B cell (primary cell): ENCODE results near the gene HTR2B. TPM values are rescaled to one million over a fixed set of nuclear protein-coding genes. Genes with fewer than 3 reads are reported as not detected.

Experiments used
- ATAC-seq: fragments of 200-7000 bp; cut with Tn5 transposase; one replicate; pipeline ENCODE4 v1.10.0; 2021; ENCODE audit warnings: low read depth, mild to moderate bottlenecking, moderate number of reproducible peaks, moderate library complexity
- CTCF ChIA-PET: fragments of 350-600 bp; sonication (Branson Sonifier 250); formaldehyde crosslinking; loops from one replicate; lab custom pipeline; 2021; ENCODE audit warnings: antibody characterized with exemption, inconsistent platforms; lab: Charles Lee
- POLR2A ChIA-PET: fragments of 350-600 bp; sonication (Branson Sonifier 250); formaldehyde crosslinking; loops from one replicate; lab custom pipeline; 2021; ENCODE audit warnings: antibody characterized with exemption; lab: Charles Lee
- DNase-seq: peaks from one replicate; pipeline ENCODE4 v3.0.0; 2013
- H2AFZ ChIP-seq: 2 replicates; pipeline ENCODE4 v1.6.1; 2012; ENCODE audit warnings: mild to moderate bottlenecking, low read depth, low read length; ENCODE audit not compliant: insufficient read depth, poor library complexity, severe bottlenecking
- H3K27ac ChIP-seq, 2 donors: 1 replicate in 1 of 2; 2 replicates in 1 of 2; pipeline ENCODE4 v1.5.1; 2012 to 2013; ENCODE audit warnings: low read length in 2 of 2, mild to moderate bottlenecking in 2 of 2, moderate library complexity in 1 of 2
- H3K27me3 ChIP-seq, 4 experiments: fragments of 200-600 bp in 1 of 4; sonication (generic) in 1 of 4; replicated peaks in 1 of 4; 1 replicate in 2 of 4; 2 replicates in 2 of 4; pipeline versions ENCODE4 v1.6.1 to v1.7.0; 2013 to 2016; ENCODE audit warnings: low read length in 3 of 4, mild to moderate bottlenecking in 2 of 4, mixed read lengths in 1 of 4, moderate library complexity in 1 of 4; ENCODE audit not compliant: insufficient read depth in 4 of 4, control insufficient read depth in 3 of 4; ENCODE audit errors: control extremely low read depth in 1 of 4
- H3K36me3 ChIP-seq, 2 experiments: replicated peaks in 1 of 2; 1 replicate in 1 of 2; 2 replicates in 1 of 2; pipeline versions ENCODE4 v1.6.1 to v1.7.1; 2013; ENCODE audit warnings: low read length in 1 of 2; ENCODE audit not compliant: insufficient read depth in 2 of 2, control insufficient read depth in 1 of 2; ENCODE audit errors: control extremely low read depth in 1 of 2, extremely low read depth in 1 of 2
- H3K4me1 ChIP-seq, 2 donors: fragments of 200-600 bp in 1 of 2; sonication (generic) in 1 of 2; 1 replicate in 1 of 2; 2 replicates in 1 of 2; pipeline versions ENCODE4 v1.5.1 to v1.6.1; 2013 to 2017; ENCODE audit warnings: low read length in 2 of 2; ENCODE audit not compliant: control insufficient read depth in 2 of 2, insufficient read depth in 2 of 2
- H3K4me2 ChIP-seq: replicated peaks from 2 replicates; pipeline ENCODE3; 2012; ENCODE audit warnings: mild to moderate bottlenecking, low read depth, low read length; ENCODE audit not compliant: poor library complexity, severe bottlenecking
- H3K4me3 ChIP-seq, 5 experiments: fragments of 200-600 bp in 1 of 5; sonication (generic) in 1 of 5; 1 replicate in 3 of 5; 2 replicates in 2 of 5; pipeline versions ENCODE4 v1.5.1 to v1.7.0; 2011 to 2016; ENCODE audit warnings: low read length in 4 of 5, mild to moderate bottlenecking in 4 of 5, low read depth in 2 of 5, control low read depth in 1 of 5, moderate library complexity in 1 of 5; ENCODE audit not compliant: insufficient read depth in 1 of 5; ENCODE audit errors: control extremely low read depth in 1 of 5, extremely low read depth in 1 of 5
- H3K79me2 ChIP-seq: fragments of 200-600 bp; sonication (generic); one replicate; pipeline ENCODE4 v1.6.0; 2016; ENCODE audit warnings: low read length; ENCODE audit not compliant: control insufficient read depth, insufficient read depth
- H3K9ac ChIP-seq: fragments of 200-600 bp; sonication (generic); 2 replicates; pipeline ENCODE4 v1.6.1; 2017; ENCODE audit warnings: mild to moderate bottlenecking, low read length, moderate library complexity
- H3K9me3 ChIP-seq, 3 donors: one replicate each; pipeline versions ENCODE4 v1.6.1 to v1.7.1; 2013; ENCODE audit warnings: low read length in 2 of 3; ENCODE audit not compliant: control insufficient read depth in 2 of 3, insufficient read depth in 1 of 3; ENCODE audit errors: control extremely low read depth in 1 of 3
- H4K20me1 ChIP-seq: 2 replicates; pipeline ENCODE4 v1.6.0; 2012; ENCODE audit warnings: mild to moderate bottlenecking, low read length; ENCODE audit not compliant: insufficient read depth, control insufficient read depth, poor library complexity, severe bottlenecking
- H3K27ac Mint-ChIP-seq: one replicate; pipeline ENCODE4 v1.8.0; 2021; ENCODE audit warnings: mixed read lengths
- H3K27me3 Mint-ChIP-seq: one replicate; pipeline ENCODE4 v1.8.0; 2021; ENCODE audit warnings: mixed read lengths
- H3K4me1 Mint-ChIP-seq: one replicate; pipeline ENCODE4 v1.8.0; 2021; ENCODE audit warnings: mixed read lengths
- H3K4me3 Mint-ChIP-seq: one replicate; pipeline ENCODE4 v1.8.0; 2021; ENCODE audit warnings: mixed read lengths
- H3K9me3 Mint-ChIP-seq: one replicate; pipeline ENCODE4 v1.8.0; 2022; ENCODE audit warnings: mixed read lengths; ENCODE audit not compliant: insufficient read depth
- EZH2 ChIP-seq: IDR thresholded peaks from 2 replicates; pipeline ENCODE4 v1.6.1; 2012; ENCODE audit warnings: borderline replicate concordance, low read depth, mild to moderate bottlenecking, moderate library complexity, low read length; ENCODE audit not compliant: insufficient read depth, poor library complexity, severe bottlenecking
- WGBS: methylation state at CpG from one replicate; pipeline ENCODE4 v1.1.5; 2013; ENCODE audit warnings: missing lambda C conversion rate; ENCODE audit not compliant: insufficient coverage; 5-methylcytosine and 5-hydroxymethylcytosine counted together
- intact Hi-C: fragments of 100-400 bp; cut with micrococcal nuclease; formaldehyde crosslinking; loops from one replicate; pipeline ENCODE4 v1.10.0; 2022
- polyA plus RNA-seq: library from polyadenylated mRNA; depleted of rRNA; stranded (reverse); fragments of >200 nt; gene quantifications from 2 replicates; pipeline ENCODE4 v1.2.3, GENCODE V29; 2012
- total RNA-seq, 2 donors: library from RNA; stranded (reverse); fragments of 120-200 nt in 1 of 2; gene quantifications; 1 replicate in 1 of 2; 2 replicates in 1 of 2; pipeline versions ENCODE4 v1.2.3 to v1.2.4, GENCODE V29; 2013 to 2022
- TF ChIP-seq, protein P1 (sequence below): fragments of 200-600 bp; IDR thresholded peaks from one replicate; pipeline ENCODE4 v1.8.0; 2022; ENCODE audit warnings: antibody characterized with exemption, mild to moderate bottlenecking

HTR2B gene
- total and polyA plus RNA-seq, 2 donors (not counting 1 experiment from before 2014, with no cell fraction given): not detected

DNA sequence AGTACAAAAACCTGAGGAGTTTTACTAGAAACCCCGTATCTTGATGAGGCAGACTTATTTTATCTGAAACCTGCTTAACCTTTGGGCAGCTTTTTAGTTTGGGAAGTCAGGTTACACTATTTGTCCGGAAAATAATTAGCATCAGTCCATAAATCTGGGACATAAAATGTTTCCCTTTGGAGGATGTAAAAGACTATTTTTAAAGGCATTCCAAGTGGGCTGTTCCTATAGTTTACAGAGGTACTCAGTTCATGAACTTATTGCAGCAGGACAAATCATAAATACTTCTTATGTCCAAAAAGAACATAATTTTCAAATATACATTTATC, 6.3 kb downstream of the HTR2B start:
- intact Hi-C loops: no loop called here
- Histone ChIP-seq H2AFZ (no peak overlapping the region), H4K20me1 (no peaks in the 10 kb centered on the region), H3K4me1 (no peaks in the 10 kb centered on the region), H3K79me2 (no peaks in the 10 kb centered on the region), H3K27ac (no peak overlapping the region), H3K4me3 (no peak overlapping the region), H3K36me3 (no peaks in the 10 kb centered on the region), H3K9me3 (no peaks in the 10 kb centered on the region), H3K4me2 (no peak overlapping the region), H3K9ac (no peak overlapping the region), H3K27me3 (no peaks in the 10 kb centered on the region)
- DNase-seq (no peak), ATAC-seq (no peak)
- peaks cover 3% of the 10 kb centered on the region for H3K4me1 Mint-ChIP-seq
- H3K9me3 Mint-ChIP-seq: no peaks in the 10 kb centered on the region
- no CpG with 5 or more reads among the region's 2 CpGs for WGBS
- ChIA-PET CTCF (interaction anchor here (2.0 kb wide), 1 partner anchor 14 kb away, joined by 6 read pairs; no protein-coding TSS in a partner anchor), POLR2A (no interaction called here)
- H3K4me3 Mint-ChIP-seq: no peak overlapping the region
- H3K27me3 Mint-ChIP-seq: no peaks in the 10 kb centered on the region
- TF ChIP-seq EZH2: no peak
- TF ChIP-seq, protein P1, sequence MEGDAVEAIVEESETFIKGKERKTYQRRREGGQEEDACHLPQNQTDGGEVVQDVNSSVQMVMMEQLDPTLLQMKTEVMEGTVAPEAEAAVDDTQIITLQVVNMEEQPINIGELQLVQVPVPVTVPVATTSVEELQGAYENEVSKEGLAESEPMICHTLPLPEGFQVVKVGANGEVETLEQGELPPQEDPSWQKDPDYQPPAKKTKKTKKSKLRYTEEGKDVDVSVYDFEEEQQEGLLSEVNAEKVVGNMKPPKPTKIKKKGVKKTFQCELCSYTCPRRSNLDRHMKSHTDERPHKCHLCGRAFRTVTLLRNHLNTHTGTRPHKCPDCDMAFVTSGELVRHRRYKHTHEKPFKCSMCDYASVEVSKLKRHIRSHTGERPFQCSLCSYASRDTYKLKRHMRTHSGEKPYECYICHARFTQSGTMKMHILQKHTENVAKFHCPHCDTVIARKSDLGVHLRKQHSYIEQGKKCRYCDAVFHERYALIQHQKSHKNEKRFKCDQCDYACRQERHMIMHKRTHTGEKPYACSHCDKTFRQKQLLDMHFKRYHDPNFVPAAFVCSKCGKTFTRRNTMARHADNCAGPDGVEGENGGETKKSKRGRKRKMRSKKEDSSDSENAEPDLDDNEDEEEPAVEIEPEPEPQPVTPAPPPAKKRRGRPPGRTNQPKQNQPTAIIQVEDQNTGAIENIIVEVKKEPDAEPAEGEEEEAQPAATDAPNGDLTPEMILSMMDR: no peak
- H3K27ac Mint-ChIP-seq: no peak overlapping the region

DNA sequence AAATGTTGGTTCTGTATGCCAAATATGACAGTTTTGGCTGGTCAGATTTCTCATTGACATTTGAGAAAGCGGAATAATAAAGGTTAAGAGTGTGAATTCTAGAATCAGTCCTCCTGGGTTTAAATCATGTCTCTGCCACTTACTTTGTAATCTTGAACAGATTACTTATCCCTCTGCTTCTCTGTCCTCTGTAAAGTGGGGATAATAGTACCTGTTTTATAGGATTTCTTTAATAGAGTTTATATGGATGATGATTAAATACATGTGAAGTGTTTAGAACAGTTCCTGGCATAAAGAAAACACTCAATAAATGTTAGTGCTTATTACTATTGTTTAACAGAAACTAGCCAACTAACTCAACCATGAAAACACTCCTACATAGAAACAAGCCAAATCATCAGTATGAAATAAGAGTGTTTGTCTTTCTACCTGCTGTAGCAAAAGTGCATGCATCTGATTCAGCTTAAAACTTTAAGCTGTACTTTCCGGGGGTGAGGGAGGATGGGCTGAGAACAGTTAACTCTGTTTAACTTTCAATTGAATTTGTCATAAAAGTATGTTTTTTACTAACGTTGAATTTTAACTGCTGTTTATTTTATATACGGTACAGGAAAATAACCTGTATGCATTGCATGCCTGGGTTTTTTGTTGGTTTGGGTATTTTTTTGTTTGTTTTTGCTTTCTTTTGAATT, 6.8 kb downstream of the HTR2B start:
- H3K27ac Mint-ChIP-seq: no peak overlapping the region
- 95% methylated on average over 2 of the region's 4 CpGs for WGBS

More for the DNA sequence above, 6.8 kb downstream of the HTR2B start:
- TF ChIP-seq, protein P1: no peak
- no peak for TF ChIP-seq EZH2
- no peak for ATAC-seq
- Histone ChIP-seq H3K27me3 (no peaks in the 10 kb centered on the region), H3K4me3 (no peak overlapping the region), H3K4me2 (no peak overlapping the region), H3K79me2 (no peaks in the 10 kb centered on the region), H3K9me3 (no peaks in the 10 kb centered on the region), H4K20me1 (no peaks in the 10 kb centered on the region), H3K9ac (no peak overlapping the region), H3K36me3 (no peaks in the 10 kb centered on the region), H3K4me1 (no peaks in the 10 kb centered on the region), H2AFZ (no peak overlapping the region), H3K27ac (no peak overlapping the region)
- no peaks in the 10 kb centered on the region for H3K9me3 Mint-ChIP-seq
- POLR2A ChIA-PET: no interaction called here
- intact Hi-C loops: no loop called here
- CTCF ChIA-PET: no interaction called here
- no peaks in the 10 kb centered on the region for H3K27me3 Mint-ChIP-seq
- no peak overlapping the region for H3K4me3 Mint-ChIP-seq
- DNase-seq: no peak
- no peaks in the 10 kb centered on the region for H3K4me1 Mint-ChIP-seq
